Hindlimb muscle (tissue), 1 donor: Measurements from ENCODE around the gene SCN2B. TPM values are rescaled to one million over a fixed set of nuclear protein-coding genes. Genes with fewer than 3 reads are reported as not detected.

ENCODE experiments used
- DNase-seq: peaks from one replicate; pipeline ENCODE4 v3.0.0-alpha.2; 2013
- polyA plus RNA-seq: library from polyadenylated mRNA; unstranded; fragments of 120-200 nt; gene quantifications from one replicate; pipeline ENCODE4 v1.2.1, GENCODE V29; 2013; ENCODE audit not compliant: insufficient read length

The SCN2B gene
- polyA plus RNA-seq, 1 donor, result 2.9 TPM

DNA sequence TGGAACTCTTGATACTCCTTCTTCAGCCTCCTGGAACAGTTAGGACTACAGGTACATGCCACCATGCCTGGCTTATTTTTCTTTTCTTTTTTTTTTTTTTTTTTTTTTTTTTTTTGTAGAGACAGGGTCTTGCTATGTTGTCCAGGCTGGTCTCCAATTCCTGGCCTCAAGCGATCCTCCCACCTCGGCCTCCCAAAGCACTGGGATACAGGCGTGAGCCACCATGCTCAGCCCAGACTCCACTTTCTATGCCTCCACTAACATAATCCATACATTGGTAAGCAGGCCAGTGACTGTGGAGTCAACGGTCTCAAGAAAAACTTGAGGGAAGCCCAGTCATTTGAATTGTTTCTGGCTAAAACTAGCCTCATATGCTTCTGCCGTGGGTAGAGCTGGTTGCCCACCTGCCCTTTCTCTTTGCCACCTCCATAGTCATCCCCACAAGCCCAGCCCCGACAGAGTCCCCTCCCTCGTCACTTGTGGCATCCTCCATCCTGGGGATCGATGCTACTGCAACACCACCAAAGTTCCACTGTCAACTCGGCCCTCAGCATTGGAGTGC is 2.4 kb downstream of the SCN2B start:
- DNase-seq, result no peak

DNA sequence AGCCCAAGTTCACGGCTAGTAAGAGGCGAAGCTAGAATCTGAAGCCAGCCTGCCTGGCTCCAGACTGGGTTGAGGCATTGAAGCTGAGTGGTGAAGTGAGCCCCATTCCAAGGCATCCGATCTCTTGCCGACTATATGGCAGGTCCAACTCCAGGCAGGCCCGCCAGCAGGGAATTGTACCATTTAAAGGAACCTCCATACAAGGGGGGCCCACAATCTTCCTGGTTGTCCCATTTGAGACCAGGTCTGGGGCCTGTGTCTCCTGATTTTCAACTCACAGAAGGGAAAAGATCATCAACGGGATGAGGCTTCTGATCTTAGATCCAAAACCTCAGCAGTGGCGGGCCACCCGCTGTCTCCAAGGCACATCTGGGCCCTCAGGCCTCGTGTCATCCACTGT is 4.1 kb downstream of the SCN2B start:
- DNase-seq, result no peak

DNA sequence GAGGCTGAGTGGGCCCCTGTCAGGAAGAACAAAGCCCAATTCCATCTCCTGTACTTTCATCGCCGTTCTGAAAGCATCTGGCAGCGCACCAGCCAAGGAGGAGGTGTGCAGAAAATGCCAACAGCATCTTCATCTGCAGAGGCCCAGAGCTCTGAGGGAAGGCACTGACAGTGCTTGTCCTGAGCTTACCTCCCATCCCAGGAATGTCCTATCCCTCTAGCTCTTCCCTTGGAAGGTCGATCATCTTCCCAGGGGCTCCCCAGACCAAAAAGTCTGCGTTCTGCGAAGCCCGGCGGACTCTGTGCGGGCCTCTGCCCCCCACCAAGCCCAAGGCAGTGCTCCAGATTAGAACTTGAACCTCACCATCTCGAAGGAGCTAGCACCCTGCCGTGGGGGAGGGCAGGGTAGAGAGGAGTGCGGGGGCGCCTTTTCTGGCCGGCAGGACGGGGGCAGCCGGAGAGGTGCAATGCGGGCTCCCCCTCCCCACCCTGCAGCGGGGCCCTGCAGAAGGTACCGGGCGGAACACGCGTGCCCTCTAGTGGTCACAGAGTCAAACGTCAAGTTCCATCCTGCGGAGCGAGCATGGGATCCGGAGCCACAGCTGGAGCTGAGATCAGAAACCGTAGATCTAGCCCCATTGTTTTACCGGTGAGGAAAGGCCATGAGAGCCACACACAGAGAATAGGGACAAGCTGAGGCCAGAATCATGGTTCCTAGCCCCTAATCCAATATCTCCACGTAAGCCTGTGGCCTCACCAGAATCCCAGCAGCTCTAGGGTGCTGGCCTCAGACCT is 5.0 kb downstream of the SCN2B start:
- DNase-seq, result peak; percentile 82

DNA sequence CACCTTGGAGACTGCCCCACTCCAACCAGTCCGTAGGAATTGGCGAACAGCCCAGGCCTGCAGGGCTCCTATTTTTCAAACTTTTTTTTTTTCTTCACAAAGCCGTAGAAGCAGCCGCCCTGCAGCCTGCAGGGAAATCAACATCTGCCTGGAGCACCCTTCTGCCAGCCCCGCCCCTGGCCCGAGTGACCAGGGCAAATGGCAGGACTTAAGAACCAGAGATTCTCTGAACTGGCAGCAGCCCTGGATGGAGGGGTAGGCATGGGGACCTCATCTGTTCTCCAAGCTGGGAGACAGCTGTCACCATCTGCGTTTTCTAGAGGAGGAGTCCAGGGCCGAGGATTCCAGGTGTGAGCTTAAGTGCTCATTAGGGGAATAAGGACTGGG is 5.6 kb downstream of the SCN2B start:
- DNase-seq, result no peak

DNA sequence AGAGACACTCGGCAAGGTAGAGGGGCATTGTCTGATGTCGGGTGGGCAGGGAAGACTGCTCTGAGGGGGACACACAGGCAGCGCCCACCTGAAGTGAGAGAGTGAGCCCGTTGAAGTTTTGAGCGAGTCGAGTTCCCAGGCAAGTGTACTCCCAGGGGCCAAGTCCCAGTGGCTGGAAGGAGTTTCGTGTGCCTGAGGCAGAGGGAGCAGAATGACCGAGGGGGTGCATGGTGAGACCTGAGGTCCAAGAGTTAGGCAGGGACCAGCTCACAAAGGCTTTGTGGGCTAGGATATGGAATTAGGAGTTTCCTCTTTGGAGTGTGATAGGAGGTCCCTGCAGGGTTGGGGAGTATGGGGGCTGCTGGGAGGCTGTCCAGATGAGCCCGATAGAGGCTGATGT is 6.2 kb downstream of the SCN2B start:
- DNase-seq, result no peak

DNA sequence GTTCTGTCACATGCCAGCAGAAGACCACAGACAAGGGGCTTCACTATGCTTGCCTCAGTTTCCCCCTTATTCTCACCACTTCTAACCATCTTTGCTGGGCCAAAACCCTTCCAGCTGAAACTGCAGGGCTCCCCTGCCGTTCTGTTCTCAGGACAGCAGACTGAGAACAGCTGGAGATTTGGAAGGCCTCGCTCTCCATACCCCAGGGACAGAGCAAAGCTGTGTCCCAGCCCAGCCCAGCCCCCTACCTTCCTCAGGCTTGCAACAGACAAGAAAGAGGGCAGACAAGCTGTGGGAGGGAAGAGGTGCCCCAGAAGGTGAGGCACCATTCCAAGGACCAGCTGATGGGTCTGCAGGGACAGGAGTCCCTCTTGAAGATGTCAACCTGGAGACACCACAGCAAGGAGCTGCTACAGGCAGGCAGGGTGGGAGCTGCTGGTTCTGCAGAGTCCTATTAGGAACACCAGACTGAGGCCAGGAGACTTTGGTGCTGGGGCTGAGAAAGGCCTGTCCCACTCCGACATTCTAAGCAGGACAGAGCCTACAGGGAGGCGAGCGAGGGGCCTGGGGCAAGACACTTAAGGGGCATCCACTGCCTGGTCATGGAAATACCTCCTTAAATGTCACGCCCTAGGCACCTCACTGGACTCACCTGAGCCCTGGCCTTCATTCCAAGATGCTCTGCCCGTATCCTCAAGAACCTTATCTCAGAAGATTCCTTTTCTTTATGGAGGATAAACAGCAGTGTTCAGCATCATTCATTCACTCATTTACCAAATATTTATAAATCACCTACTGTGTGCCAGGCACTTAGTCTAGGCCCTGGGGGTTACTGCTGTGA is 6.9 kb downstream of the SCN2B start:
- no peak for DNase-seq

DNA sequence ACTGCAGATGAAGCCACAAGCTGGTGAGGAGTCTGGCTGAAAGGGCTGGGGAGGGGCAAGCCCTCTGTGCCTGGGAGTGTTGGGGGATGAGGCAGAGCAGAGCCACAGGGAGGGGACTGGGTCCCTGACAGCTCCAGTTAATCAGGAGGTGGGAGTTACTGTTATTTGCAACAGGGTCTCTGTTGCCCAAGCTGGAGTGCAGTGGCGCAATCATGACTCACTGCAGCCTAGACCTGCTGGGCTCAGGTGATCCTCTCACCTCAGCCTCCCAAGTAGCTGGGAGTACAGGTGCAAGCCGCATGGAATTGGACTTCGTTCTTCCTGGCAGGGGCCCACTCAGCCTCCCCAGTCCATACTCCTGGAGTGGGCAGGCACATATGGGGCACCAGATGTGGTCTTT is 7.7 kb downstream of the SCN2B start:
- no peak for DNase-seq

DNA sequence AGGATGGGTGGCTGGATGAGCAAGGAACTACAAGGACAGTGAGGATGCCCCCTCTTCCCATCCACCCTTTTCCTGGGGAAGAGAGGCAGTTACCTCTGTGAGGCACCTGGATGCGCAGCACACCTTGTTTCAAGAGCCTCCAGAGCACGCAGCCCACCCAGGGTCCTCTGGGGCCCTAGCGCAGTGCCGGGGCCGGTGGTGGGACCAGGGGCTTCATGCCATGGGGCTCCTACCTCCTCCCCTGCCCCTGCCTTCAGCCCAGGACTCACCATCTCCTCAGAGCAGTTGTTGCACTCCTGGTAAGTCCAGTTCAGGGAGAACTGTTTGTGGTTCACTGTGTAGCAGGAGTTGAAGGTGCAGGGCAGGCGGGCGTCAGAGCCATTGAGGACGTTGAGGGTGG is 8.1 kb downstream of the SCN2B start:
- DNase-seq, result no peak

DNA sequence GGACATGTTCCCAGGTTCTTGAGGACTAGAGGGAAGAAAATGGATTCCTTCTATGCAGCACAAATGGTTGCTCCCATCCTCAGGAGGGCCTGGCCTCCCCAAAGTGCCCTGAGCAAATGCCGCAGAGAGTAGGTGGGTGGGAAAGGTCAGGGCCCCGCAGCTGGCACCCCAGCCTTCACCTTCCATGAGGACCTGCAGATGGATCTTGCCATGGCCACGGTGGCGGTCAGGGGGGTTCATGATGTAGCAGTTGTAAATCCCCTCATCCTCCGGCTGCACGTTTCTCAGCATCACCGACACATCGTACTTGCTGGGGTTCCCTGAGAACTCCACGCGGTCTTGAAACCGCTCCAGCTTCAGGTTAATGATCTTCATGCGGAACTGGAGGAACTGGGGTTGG is 8.5 kb downstream of the SCN2B start:
- DNase-seq, result no peak

DNA sequence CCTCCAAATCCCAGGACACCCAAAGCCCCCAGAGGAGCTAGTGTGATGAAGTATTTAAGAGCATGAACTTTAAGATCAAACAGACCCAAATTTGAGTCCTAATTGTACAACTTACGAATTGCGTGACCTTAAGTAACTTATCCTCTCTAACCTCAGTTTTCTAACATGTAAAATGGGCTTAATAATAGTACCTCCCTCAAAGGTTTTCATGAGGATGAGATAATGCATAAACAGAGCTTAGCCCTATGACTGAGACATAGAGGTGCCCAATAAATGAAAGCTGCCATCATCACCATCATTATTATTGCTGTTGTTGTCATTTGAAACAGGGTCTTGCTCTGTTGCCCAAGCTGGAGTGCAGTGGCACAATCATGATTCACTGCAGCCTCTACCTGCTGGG is 9.2 kb downstream of the SCN2B start:
- no peak for DNase-seq

DNA sequence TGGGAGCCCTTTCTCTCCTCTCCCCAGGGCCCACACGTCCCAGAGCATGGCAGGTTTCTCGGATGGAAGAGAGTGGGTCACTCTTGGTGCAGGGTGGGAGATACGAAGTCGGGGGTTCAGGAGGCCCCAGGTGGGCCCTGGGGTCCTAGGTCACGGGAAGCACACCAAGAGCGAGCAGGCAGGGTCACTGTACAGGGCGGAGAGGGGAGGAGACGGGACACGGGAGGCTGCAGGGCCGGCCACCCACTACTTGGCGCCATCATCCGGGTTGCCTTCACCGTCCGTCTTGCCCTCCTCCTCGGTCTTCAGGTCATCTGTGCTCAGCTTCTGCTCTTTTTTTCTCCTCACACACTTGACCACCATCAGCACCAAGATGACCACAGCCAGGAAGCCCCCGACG is 9.8 kb downstream of the SCN2B start:
- DNase-seq, result no peak

DNA sequence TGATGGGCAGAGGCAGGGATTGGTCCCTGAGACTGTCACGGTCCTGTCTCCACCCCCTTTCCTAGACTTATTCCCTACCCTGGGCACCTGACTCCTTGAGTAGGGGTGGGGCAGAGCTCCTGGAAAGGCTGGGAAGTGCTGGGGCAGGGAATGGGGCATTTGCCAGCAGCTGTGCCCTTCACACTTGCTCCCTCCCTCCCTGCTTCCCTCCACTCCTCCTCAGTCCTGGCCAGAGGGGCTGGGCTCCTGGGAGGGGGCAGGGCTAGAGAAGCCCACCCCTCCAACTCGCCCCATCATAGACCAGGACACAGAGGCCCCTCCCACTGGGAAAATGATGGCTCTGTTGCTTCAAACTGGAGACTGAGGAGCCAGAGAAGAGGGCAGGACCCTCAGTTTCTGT is 11.6 kb downstream of the SCN2B start:
- no peak for DNase-seq

DNA sequence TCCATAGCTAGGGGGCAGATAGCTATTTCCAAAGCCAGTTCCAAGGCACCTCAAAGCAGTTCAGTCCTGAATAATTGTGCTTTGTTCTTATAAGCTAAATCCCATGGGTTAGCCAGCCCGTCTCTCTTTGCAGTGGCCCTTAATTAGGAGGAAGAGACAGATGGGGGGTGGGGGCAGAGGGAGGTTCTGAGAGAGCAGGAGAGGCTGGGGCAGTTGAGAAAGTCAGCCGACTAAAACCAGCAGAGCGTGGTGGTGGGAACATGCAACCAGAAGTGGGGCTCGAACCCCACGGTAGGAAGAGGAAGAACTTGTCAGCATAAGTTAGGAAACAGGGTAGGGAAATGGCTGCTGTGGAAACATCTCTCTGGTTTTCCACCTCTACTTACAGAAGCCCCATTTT is 12.9 kb downstream of the SCN2B start:
- DNase-seq, result no peak

DNA sequence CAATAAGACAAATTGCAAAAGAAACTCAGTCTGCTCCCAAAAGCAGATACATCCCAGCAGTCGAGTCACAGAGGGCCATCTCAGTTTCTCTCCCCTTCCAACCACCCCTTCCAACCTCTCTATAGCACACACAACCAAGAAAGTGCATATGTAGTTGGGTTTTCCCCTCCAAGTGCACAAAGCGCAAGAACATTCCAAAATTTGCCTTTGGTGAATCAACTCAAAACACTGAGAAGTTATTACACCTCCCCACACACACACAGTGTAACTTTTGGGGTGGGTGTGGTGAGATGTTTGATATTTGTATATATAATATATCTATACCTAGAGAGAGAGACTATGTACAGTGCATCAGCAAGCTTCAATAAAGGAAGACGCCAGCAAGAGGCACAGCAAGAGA is 13.6 kb downstream of the SCN2B start:
- DNase-seq, result no peak

DNA sequence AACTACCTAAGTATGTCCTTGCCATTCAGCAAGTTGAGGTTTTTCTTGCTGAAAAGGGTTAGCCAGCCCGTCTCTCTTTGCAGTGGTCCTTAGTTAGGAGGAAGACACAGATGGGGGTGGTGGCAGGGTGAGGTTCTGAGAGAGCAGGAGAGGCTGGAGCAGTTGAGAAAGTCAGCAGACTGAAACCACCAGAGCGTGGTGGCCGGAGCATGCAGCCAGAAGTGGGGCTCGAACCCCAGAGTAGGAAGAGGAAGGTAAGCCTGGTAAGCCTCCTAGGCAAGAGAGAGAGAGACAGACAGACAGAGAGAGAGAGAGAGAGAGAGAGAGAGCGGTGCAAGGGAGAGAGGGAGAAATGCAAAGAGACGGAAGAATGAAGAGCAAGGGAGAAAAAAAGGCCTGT is 14.7 kb downstream of the SCN2B start:
- DNase-seq, result no peak

DNA sequence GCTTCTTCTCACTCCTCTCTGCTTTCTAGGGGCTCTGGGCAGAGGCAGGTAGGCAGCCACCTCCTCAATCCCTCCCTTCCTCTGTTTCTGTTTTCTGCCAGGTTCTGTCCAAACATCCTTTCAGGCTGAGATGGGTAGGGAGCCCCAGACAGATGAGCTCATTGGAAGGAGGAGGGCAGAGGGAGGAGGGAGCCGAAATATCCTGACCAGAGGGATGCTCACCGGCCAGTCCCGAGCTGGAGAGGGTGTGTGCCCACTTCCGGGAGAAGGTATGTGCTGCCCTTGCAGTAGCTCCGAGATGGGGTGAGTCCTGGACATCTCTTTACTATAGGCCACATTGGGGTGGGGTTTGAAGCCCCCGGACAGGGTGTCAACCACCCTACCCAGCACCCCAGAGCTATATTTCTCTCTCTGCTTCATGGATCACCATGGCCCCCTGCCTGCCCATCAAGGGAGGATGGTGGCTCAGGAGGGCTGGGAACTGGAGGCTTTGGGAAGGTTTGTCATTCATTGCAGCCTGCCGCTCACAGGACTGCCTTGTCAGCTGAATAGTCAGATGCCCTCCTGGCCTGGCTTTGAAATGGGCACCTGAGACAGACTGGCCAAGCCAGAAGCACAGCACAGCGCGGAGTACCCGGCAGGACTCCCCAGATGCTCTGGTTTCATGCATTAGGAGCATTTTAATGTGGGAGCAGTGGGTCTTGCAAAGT is 19.1 kb downstream of the SCN2B start:
- no peak for DNase-seq

DNA sequence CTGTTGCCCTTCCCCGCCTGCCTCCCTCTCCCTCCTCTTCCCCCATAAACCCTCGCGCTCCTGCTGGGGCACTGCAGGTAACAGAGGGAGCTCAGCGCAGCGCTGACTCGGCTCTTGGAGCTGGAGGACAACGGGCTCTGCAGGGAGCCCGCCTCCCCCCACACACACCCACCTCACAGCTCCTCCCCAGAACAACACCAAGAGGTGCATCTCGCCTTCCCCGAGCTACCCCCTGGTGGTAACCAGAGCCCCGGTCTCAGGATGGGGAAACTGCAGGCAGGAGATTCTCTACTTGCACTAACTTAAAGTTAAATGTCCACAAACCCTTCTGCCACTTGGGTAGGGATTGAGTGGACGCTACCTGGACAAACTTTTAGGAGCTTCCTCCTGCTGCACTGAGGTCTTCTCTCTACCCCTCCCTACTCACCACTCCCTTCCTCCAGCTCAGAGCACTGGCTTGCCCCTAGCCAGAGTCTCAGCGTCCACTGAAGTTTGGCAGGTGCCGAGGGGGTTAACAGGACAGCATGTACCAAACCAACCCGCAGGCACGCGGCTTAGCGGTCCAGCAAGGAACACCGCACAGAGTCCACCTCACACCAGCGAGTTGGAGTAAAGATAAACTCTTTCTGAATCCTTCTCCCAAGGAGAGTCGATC is 19.8 kb downstream of the SCN2B start:
- DNase-seq, result no peak

DNA sequence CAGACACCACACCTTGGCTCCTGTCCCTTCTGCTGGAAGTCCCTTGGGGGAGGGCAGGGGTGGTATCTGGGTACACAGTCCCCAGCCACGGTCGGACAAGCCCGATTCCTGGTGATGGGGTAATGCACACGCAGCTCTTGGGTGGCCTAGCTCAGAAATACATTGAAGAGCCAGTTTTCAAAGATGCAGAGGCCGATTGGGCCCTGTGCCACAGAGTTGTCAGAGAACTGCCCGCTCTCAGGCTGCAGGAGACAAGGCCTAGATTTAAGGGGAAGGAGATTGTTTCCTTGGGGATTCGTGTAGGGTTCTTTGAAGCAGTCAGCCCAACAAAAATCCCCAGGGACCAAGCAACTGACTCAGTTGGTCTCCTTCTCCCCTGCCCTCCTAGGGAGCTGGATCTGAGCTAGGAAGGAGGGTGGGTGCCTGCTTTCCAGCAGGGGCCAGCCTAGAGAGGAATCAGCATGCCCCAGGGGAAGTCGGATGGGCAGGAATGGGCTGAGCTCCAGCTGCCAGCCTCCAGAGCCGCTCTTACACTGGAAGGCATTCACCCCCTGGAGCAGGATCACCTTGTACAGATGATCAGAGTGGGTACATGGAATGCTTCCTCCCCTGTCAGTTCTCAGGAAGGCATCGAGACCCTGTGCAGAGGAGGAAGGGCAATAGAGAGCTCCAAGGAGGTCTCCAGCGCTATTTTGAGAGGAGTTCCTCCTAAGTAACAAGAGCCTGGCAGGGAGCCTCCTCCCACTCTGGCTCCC is 20.5 kb downstream of the SCN2B start:
- no peak for DNase-seq

DNA sequence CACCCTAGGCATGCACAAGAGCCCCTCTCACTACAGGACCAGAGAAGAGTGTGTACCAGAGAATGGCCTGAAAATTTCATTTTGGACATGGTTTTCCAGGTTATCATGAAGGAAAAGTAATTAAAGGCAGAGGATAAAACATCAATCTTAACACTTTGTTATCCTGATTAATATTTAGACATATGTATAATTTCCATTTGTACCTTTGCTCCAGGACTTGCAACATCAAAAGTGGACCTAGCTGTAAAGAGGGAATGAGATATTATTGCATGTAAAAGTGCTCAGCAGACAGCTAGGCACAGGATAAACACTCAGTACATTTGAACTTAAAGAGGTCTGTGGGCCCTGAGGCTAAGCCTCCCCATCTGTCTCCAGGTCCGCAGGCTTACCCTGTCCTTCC is 21.8 kb downstream of the SCN2B start:
- no peak for DNase-seq

DNA sequence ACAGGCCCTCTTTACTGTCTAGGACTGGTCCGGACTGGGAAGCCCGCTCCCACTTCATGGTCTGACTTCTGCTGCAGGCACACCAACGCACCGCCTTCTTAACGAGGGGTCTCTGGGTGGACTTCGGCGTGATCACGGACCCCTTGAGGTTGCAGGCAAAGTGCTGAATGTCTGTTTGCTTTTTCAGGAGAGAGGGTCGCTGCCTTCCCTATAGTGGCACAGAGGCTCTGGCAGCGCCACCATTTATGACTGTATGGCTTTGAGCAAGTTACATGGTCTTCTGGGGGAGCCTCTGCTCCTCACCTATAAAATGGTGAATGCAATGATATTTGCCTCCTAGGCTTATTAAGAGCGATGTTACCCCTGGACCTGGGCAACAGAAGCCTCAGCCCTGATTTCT is 22.5 kb downstream of the SCN2B start:
- DNase-seq, result no peak

DNA sequence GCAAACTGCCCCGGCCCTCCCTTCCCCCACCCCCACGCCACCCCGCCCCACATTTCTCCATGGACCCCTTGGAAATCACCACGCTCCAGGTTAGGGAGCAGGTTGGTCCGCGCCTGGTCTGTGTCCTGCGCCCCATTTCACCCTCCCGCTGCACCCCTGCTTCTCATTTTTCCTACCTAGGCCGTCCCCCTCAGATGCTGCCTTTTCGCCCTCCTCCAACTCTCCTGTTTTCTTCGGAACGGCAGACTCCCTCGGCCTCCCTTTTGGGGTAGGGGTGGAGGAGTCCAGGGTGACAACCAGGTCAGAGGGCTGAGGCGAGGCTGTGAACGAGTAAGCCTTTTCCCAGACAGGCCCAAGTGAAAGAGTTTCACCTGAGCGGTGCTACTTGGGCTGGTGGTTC is 22.9 kb downstream of the SCN2B start:
- no peak for DNase-seq
